HepG2 (cell line): Measurements from ENCODE around the gene ZG16. TPM values are rescaled to one million over a fixed set of nuclear protein-coding genes. Genes with fewer than 3 reads are reported as not detected.
A peak's percentile ranks its signal among the peaks of the same experiment; 100 is the strongest.

Experiments
- CREB3 ChIP-seq: sonication (generic); formaldehyde crosslinking; IDR thresholded peaks from 2 replicates; pipeline ENCODE4 v1.5.0; 2020; ENCODE audit warnings: missing genetic modification reagents
- FOXJ3 ChIP-seq: sonication (generic); formaldehyde crosslinking; IDR thresholded peaks from 2 replicates; pipeline ENCODE4 v1.4.0; 2020; ENCODE audit warnings: missing genetic modification reagents, mild to moderate bottlenecking, borderline replicate concordance
- GATAD1 ChIP-seq: IDR thresholded peaks from 2 replicates; pipeline ENCODE4 v1.6.1; 2016; ENCODE audit warnings: missing genetic modification reagents, missing compliant biosample characterization
- GTF2F1 ChIP-seq: fragments of 150-350 bp; IDR thresholded peaks from 2 replicates; pipeline ENCODE4 v1.6.1; 2014; ENCODE audit warnings: low read length
- HNRNPUL1 ChIP-seq: fragments of 200-400 bp; formaldehyde crosslinking; IDR thresholded peaks from 2 replicates; pipeline ENCODE4 v1.6.1; 2017; ENCODE audit warnings: low read depth, mild to moderate bottlenecking, low read length, moderate library complexity
- KLF12 ChIP-seq: sonication (generic); formaldehyde crosslinking; IDR thresholded peaks from 2 replicates; pipeline ENCODE4 v1.4.0; 2020; ENCODE audit warnings: missing genetic modification reagents, borderline replicate concordance
- LRRFIP1 ChIP-seq: sonication (generic); formaldehyde crosslinking; conservative IDR thresholded peaks from 2 replicates; pipeline ENCODE4 v1.4.0; 2020; ENCODE audit warnings: missing genetic modification reagents
- PAX8 ChIP-seq: sonication (generic); formaldehyde crosslinking; IDR thresholded peaks from 2 replicates; pipeline ENCODE4 v1.8.0; 2022; ENCODE audit warnings: mild to moderate bottlenecking, missing genetic modification reagents, borderline replicate concordance
- POLR2AphosphoS2 ChIP-seq: IDR thresholded peaks from 2 replicates; pipeline ENCODE4 v1.6.1; 2011; ENCODE audit warnings: low read depth, low read length, improper control_type of control experiment
- SMC3 ChIP-seq: IDR thresholded peaks from 2 replicates; pipeline ENCODE4 v1.6.1; 2011; ENCODE audit warnings: low read length, improper control_type of control experiment
- SRY ChIP-seq: sonication (generic); formaldehyde crosslinking; IDR thresholded peaks from 2 replicates; pipeline ENCODE4 v1.8.0; 2022; ENCODE audit warnings: mild to moderate bottlenecking, missing genetic modification reagents
- STAT5B ChIP-seq: sonication (generic); formaldehyde crosslinking; IDR thresholded peaks from 2 replicates; pipeline ENCODE4 v1.4.0; 2020; ENCODE audit warnings: missing genetic modification reagents
- XRCC5 ChIP-seq: fragments of 200-400 bp; formaldehyde crosslinking; optimal IDR thresholded peaks from 2 replicates; pipeline ENCODE3; 2017; ENCODE audit warnings: mild to moderate bottlenecking, low read length
- YEATS2 ChIP-seq: sonication (generic); formaldehyde crosslinking; IDR thresholded peaks from 2 replicates; pipeline ENCODE4 v1.4.0; 2020; ENCODE audit warnings: missing genetic modification reagents, borderline replicate concordance
- ZBTB38 ChIP-seq: sonication (generic); formaldehyde crosslinking; IDR thresholded peaks from 2 replicates; pipeline ENCODE4 v1.5.1; 2020; ENCODE audit warnings: mild to moderate bottlenecking, missing genetic modification reagents
- ZBTB46 ChIP-seq: sonication (generic); formaldehyde crosslinking; IDR thresholded peaks from 2 replicates; pipeline ENCODE4 v1.4.0; 2020; ENCODE audit warnings: mild to moderate bottlenecking, missing genetic modification reagents, borderline replicate concordance
- ZFP1 ChIP-seq: IDR thresholded peaks from 2 replicates; pipeline ENCODE4 v1.6.1; 2016
- ZMAT3 ChIP-seq: sonication (generic); formaldehyde crosslinking; conservative IDR thresholded peaks from 2 replicates; pipeline ENCODE4 v1.7.0; 2021; ENCODE audit warnings: missing genetic modification reagents
- ZNF234 ChIP-seq: sonication (generic); formaldehyde crosslinking; conservative IDR thresholded peaks from 2 replicates; pipeline ENCODE4 v1.5.1; 2020; ENCODE audit warnings: mild to moderate bottlenecking, missing genetic modification reagents
- ZNF24 ChIP-seq: fragments of 450-650 bp; IDR thresholded peaks from 2 replicates; pipeline ENCODE4 v1.6.1; 2017; ENCODE audit warnings: antibody characterized with exemption, mild to moderate bottlenecking
- ZNF547 ChIP-seq: sonication (generic); formaldehyde crosslinking; IDR thresholded peaks from 2 replicates; pipeline ENCODE4 v1.5.1; 2020; ENCODE audit warnings: mild to moderate bottlenecking, missing genetic modification reagents
- ZNF569 ChIP-seq: sonication (generic); formaldehyde crosslinking; IDR thresholded peaks from 2 replicates; pipeline ENCODE4 v1.5.0; 2020; ENCODE audit warnings: mild to moderate bottlenecking, missing genetic modification reagents, moderate library complexity, borderline replicate concordance
- ZNF598 ChIP-seq: sonication (generic); formaldehyde crosslinking; IDR thresholded peaks from 2 replicates; pipeline ENCODE4 v1.5.1; 2020; ENCODE audit warnings: mild to moderate bottlenecking, missing genetic modification reagents, borderline replicate concordance
- ZNF678 ChIP-seq: sonication (generic); formaldehyde crosslinking; IDR thresholded peaks from 2 replicates; pipeline ENCODE4 v1.4.0; 2020; ENCODE audit warnings: mild to moderate bottlenecking, missing genetic modification reagents
- ZNF773 ChIP-seq: sonication (generic); formaldehyde crosslinking; IDR thresholded peaks from 2 replicates; pipeline ENCODE4 v1.4.0; 2020; ENCODE audit warnings: missing genetic modification reagents, borderline replicate concordance
- ZNF850 ChIP-seq: sonication (generic); formaldehyde crosslinking; conservative IDR thresholded peaks from 2 replicates; pipeline ENCODE4 v1.9.0; 2021; ENCODE audit warnings: mild to moderate bottlenecking, missing genetic modification reagents
- polyA plus RNA-seq, 8 experiments: library from polyadenylated mRNA; depleted of rRNA in 3 of 8; stranded (reverse) in 7 of 8; unstranded in 1 of 8; fragments of >200 nt; fragmentation: Illumina TruSeq in 4 of 8; extraction: Trizol in 4 of 8; gene quantifications; 2 replicates each; pipeline versions ENCODE4 v1.2.1 to v1.2.3, GENCODE V29; 2011 to 2016; ENCODE audit warnings: low read depth in 4 of 8, missing spikeins in 1 of 8, mixed read lengths in 1 of 8; ENCODE audit not compliant: insufficient read depth in 1 of 8
- total RNA-seq, 5 experiments: library from RNA; depleted of rRNA; stranded (reverse); fragments of >200 nt; fragmentation: Illumina TruSeq; extraction: Trizol; gene quantifications; 2 replicates each; pipeline ENCODE4 v1.2.3, GENCODE V29; 2016; ENCODE audit warnings: low read depth in 1 of 5

ZG16 gene
- total and polyA plus RNA-seq, 2 of the 13 experiments (the other 11 are each of a cell fraction or from before 2014, with no cell fraction given) = 0.04 to 0.07 TPM

GRCh38 chr16:29765167-29766032 is 12.7 kb upstream of the ZG16 start (continued):
- TF ChIP-seq ZBTB46 = no peak; the same call in 1 of the 2 replicates
- no peak for TF ChIP-seq CREB3 (CRISPR knock-in tag)
- no peak for TF ChIP-seq HNRNPUL1
- TF ChIP-seq PAX8 (CRISPR knock-in tag) = 0 out of 2 replicates have a peak, but pooled peaks have one; percentile 37
- TF ChIP-seq YEATS2 (CRISPR knock-in tag) = peak; percentile 57; the same call in 1 of the 2 replicates
- TF ChIP-seq ZBTB38 (CRISPR knock-in tag) = peak; percentile 84
- TF ChIP-seq GTF2F1 = no peak
- TF ChIP-seq ZNF547 (CRISPR knock-in tag) = no peak; the same call in 1 of the 2 replicates
- TF ChIP-seq FOXJ3 (CRISPR knock-in tag) = peak; percentile 95
- no peak for TF ChIP-seq ZNF678
- TF ChIP-seq GATAD1 = peak; percentile 60
- no peak for TF ChIP-seq ZNF234
- peak; percentile 94; the same call in 1 of the 2 replicates for TF ChIP-seq ZFP1 (CRISPR knock-in tag)
- 0 out of 2 replicates have a peak, but pooled peaks have one; percentile 28 for TF ChIP-seq ZNF773 (CRISPR knock-in tag)
- TF ChIP-seq POLR2AphosphoS2 = no peak
- no peak for TF ChIP-seq XRCC5
- peak; percentile 98; the same call in 1 of the 2 replicates for TF ChIP-seq ZNF598 (CRISPR knock-in tag)
- peak; percentile 100 for TF ChIP-seq KLF12
- no peak; the same call in 1 of the 2 replicates for TF ChIP-seq SMC3
- TF ChIP-seq ZNF569 (CRISPR knock-in tag) = 0 out of 2 replicates have a peak, but pooled peaks have one; percentile 62
- no peak for TF ChIP-seq STAT5B (CRISPR knock-in tag)
- TF ChIP-seq LRRFIP1 (CRISPR knock-in tag) = no peak
- TF ChIP-seq SRY (CRISPR knock-in tag) = peak; percentile 88
- 0 out of 2 replicates have a peak, but pooled peaks have one; percentile 74 for TF ChIP-seq ZMAT3 (CRISPR knock-in tag)
- TF ChIP-seq ZNF850 (CRISPR knock-in tag) = no peak
- 0 out of 2 replicates have a peak, but pooled peaks have one; percentile 9 for TF ChIP-seq ZNF24
